Loucy (cell line): ENCODE data around the gene NRXN3.

Experiments
- H2AFZ ChIP-seq: fragments of 200-600 bp; sonication (generic); 2 replicates; pipeline ENCODE4 v1.6.0; 2016; ENCODE audit warnings: antibody characterized with exemption, mild to moderate bottlenecking, low read length, moderate library complexity
- H3F3A ChIP-seq: fragments of 200-600 bp; 2 replicates; pipeline ENCODE4 v1.6.0; 2016; ENCODE audit warnings: antibody characterized with exemption, low read depth, mild to moderate bottlenecking
- H3K27me3 ChIP-seq: fragments of 200-600 bp; sonication (generic); 2 replicates; pipeline ENCODE4 v1.6.1; 2014; ENCODE audit warnings: low read length, mild to moderate bottlenecking; ENCODE audit not compliant: insufficient read depth, poor library complexity, severe bottlenecking
- H3K36me3 ChIP-seq: fragments of 200-600 bp; sonication (generic); 2 replicates; pipeline ENCODE4 v1.6.1; 2016; ENCODE audit warnings: low read length; ENCODE audit not compliant: insufficient read depth
- H3K4me1 ChIP-seq: fragments of 200-600 bp; sonication (generic); 2 replicates; pipeline ENCODE4 v1.5.1; 2014; ENCODE audit warnings: low read length, mild to moderate bottlenecking; ENCODE audit not compliant: insufficient read depth, poor library complexity, severe bottlenecking
- H3K4me2 ChIP-seq: fragments of 200-600 bp; sonication (generic); 2 replicates; pipeline ENCODE4 v1.6.0; 2014; ENCODE audit warnings: antibody characterized with exemption, low read length, low read depth, mild to moderate bottlenecking; ENCODE audit not compliant: poor library complexity, severe bottlenecking
- H3K4me3 ChIP-seq: fragments of 200-600 bp; sonication (generic); 2 replicates; pipeline ENCODE4 v1.5.1; 2014; ENCODE audit warnings: low read length, mild to moderate bottlenecking, mixed read lengths; ENCODE audit not compliant: poor library complexity, severe bottlenecking
- H3K79me2 ChIP-seq: fragments of 200-600 bp; sonication (generic); 2 replicates; pipeline ENCODE4 v1.6.1; 2014; ENCODE audit warnings: low read length; ENCODE audit not compliant: insufficient read depth
- H3K9ac ChIP-seq: fragments of 200-600 bp; sonication (generic); 2 replicates; pipeline ENCODE4 v1.6.0; 2014; ENCODE audit warnings: mild to moderate bottlenecking, low read depth, low read length, moderate library complexity; ENCODE audit not compliant: poor library complexity, severe bottlenecking
- H3K9me2 ChIP-seq: fragments of 200-600 bp; sonication (generic); replicated peaks from 2 replicates; pipeline ENCODE4 v1.6.1; 2016; ENCODE audit warnings: low read depth, low read length, mixed read lengths
- H3K9me3 ChIP-seq: fragments of 200-600 bp; sonication (generic); 2 replicates; pipeline ENCODE4 v1.6.1; 2014; ENCODE audit warnings: mild to moderate bottlenecking, antibody characterized with exemption, low read length, low read depth; ENCODE audit not compliant: insufficient read depth
- H4K20me1 ChIP-seq: fragments of 200-600 bp; sonication (generic); 2 replicates; pipeline ENCODE4 v1.6.0; 2014; ENCODE audit warnings: antibody characterized with exemption, low read length, mild to moderate bottlenecking; ENCODE audit not compliant: insufficient read depth, poor library complexity, severe bottlenecking
- CTCF ChIP-seq: fragments of 200-600 bp; sonication (generic); conservative IDR thresholded peaks from 2 replicates; pipeline ENCODE4 v1.5.1; 2014; ENCODE audit warnings: mild to moderate bottlenecking, antibody characterized with exemption, low read length
- EZH2phosphoT487 ChIP-seq: fragments of 200-600 bp; IDR thresholded peaks from 2 replicates; pipeline ENCODE4 v1.6.1; 2018; ENCODE audit warnings: antibody characterized with exemption, mild to moderate bottlenecking, moderate library complexity, borderline replicate concordance

The NRXN3 gene

GRCh38 chr14:79395061-79395460, 1224.9 kb downstream of the NRXN3 start:
- no peaks in the 10 kb centered on the region for H3K9me3 ChIP-seq
- no peaks in the 10 kb centered on the region for H3F3A ChIP-seq
- H3K79me2 ChIP-seq, result no peaks in the 10 kb centered on the region
- no peak overlapping the region for H3K4me2 ChIP-seq
- no peak overlapping the region for H3K9ac ChIP-seq
- H3K4me1 ChIP-seq, result no peaks in the 10 kb centered on the region
- H4K20me1 ChIP-seq, result no peaks in the 10 kb centered on the region
- H2AFZ ChIP-seq, result no peak overlapping the region
- no peak overlapping the region for H3K4me3 ChIP-seq
- H3K36me3 ChIP-seq, result no peaks in the 10 kb centered on the region
- H3K27me3 ChIP-seq, result no peaks in the 10 kb centered on the region
- H3K9me2 ChIP-seq, result no peaks in the 10 kb centered on the region
- TF ChIP-seq EZH2phosphoT487, result no peak
- TF ChIP-seq CTCF, result no peak

- no peaks in the 10 kb centered on the region for H3F3A ChIP-seq
- H3K4me1 ChIP-seq, result no peaks in the 10 kb centered on the region
- no peaks in the 10 kb centered on the region for H3K9me2 ChIP-seq
- no peaks in the 10 kb centered on the region for H3K36me3 ChIP-seq
- H3K4me2 ChIP-seq, result no peak overlapping the region
- no peaks in the 10 kb centered on the region for H4K20me1 ChIP-seq
- H3K9ac ChIP-seq, result no peak overlapping the region
- H3K79me2 ChIP-seq, result no peaks in the 10 kb centered on the region
- H2AFZ ChIP-seq, result no peak overlapping the region
- H3K9me3 ChIP-seq, result no peaks in the 10 kb centered on the region
- H3K27me3 ChIP-seq, result no peaks in the 10 kb centered on the region
- H3K4me3 ChIP-seq, result no peak overlapping the region
- TF ChIP-seq EZH2phosphoT487, result no peak
- no peak for TF ChIP-seq CTCF
These were observed 1234.8 kb downstream of the NRXN3 start for GRCh38 chr14:79404874-79405511.

GRCh38 chr14:79405512-79405910, 1235.3 kb downstream of the NRXN3 start:
- TF ChIP-seq CTCF (no peak), EZH2phosphoT487 (no peak)
- H3K4me2 ChIP-seq, result no peak overlapping the region
- H3K9ac ChIP-seq, result no peak overlapping the region
- H3K79me2 ChIP-seq, result no peaks in the 10 kb centered on the region
- H3K4me1 ChIP-seq, result no peaks in the 10 kb centered on the region
- no peaks in the 10 kb centered on the region for H3K27me3 ChIP-seq
- no peak overlapping the region for H2AFZ ChIP-seq
- no peak overlapping the region for H3K4me3 ChIP-seq
- no peaks in the 10 kb centered on the region for H3F3A ChIP-seq
- H4K20me1 ChIP-seq, result no peaks in the 10 kb centered on the region
- no peaks in the 10 kb centered on the region for H3K9me2 ChIP-seq
- no peaks in the 10 kb centered on the region for H3K36me3 ChIP-seq
- no peaks in the 10 kb centered on the region for H3K9me3 ChIP-seq
